ENCODE data around the gene CRTC3. TPM values are rescaled to one million over a fixed set of nuclear protein-coding genes. Genes with fewer than 3 reads are reported as not detected.

The CRTC3 gene
- total RNA-seq, 1 experiment from 2014 or later: 25.9 TPM

- POLR2A ChIA-PET: interaction anchor here (0.7 to 1.2 kb wide), 5 partner anchors 20 to 653 kb away, joined by 3 to 4 read pairs (median 3); no protein-coding TSS in a partner anchor
- Mint-ChIP-seq H3K9me3 (ENCODE audit: unreplicated experiment) (no peaks in the 10 kb centered on the region), H3K36me3 (ENCODE audit: insufficient read depth, unreplicated experiment) (peaks cover 95% of the 10 kb centered on the region), H3K27me3 (ENCODE audit: insufficient read depth, unreplicated experiment) (no peaks in the 10 kb centered on the region), H3K4me1 (ENCODE audit: insufficient read depth, unreplicated experiment) (peaks cover 15% of the 10 kb centered on the region), H3K27ac (ENCODE audit: low read depth, unreplicated experiment) (peak overlapping the region; percentile 6), H3K4me3 (ENCODE audit: unreplicated experiment) (no peak overlapping the region)
- CTCF ChIA-PET: interaction anchor here (1.0 to 2.7 kb wide), 4 partner anchors 9 to 197 kb away, joined by 3 to 19 read pairs (median 6); no protein-coding TSS in a partner anchor
- DNase-seq (ENCODE audit: unreplicated experiment): no peak
- intact Hi-C loops (cut with micrococcal nuclease): no loop called here
- no TSS peak for BruUV-seq (replicated peaks)
- TF ChIP-seq, protein P1, sequence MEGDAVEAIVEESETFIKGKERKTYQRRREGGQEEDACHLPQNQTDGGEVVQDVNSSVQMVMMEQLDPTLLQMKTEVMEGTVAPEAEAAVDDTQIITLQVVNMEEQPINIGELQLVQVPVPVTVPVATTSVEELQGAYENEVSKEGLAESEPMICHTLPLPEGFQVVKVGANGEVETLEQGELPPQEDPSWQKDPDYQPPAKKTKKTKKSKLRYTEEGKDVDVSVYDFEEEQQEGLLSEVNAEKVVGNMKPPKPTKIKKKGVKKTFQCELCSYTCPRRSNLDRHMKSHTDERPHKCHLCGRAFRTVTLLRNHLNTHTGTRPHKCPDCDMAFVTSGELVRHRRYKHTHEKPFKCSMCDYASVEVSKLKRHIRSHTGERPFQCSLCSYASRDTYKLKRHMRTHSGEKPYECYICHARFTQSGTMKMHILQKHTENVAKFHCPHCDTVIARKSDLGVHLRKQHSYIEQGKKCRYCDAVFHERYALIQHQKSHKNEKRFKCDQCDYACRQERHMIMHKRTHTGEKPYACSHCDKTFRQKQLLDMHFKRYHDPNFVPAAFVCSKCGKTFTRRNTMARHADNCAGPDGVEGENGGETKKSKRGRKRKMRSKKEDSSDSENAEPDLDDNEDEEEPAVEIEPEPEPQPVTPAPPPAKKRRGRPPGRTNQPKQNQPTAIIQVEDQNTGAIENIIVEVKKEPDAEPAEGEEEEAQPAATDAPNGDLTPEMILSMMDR (IDR thresholded peaks at IDR 0.05; ENCODE audit: unreplicated experiment): no peak
Measured at GRCh38 chr15:90489944-90490343, 39.8 kb upstream of the CRTC3 start.

DNA sequence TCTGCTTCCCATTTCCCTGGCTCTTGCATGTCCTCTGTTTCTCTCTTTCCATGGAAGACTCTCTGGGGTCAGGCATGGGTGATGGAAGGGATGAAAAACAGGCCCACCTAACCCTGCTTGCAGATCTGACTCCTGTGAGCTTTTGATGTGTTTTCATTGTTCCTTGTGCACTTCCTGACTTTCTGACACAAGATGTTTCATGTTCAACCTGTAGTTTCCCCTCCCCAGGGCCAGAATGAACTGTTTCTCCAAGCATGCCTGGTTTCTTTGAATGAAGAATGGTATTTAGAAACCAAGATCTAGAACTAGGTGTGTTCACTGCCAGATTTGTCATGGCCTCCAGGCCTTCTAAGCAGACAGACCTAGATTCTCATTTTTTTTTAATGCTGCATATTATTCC is 36.1 kb upstream of the CRTC3 start:
- peaks cover 11% of the 10 kb centered on the region for H3K4me1 Mint-ChIP-seq (ENCODE audit: insufficient read depth, unreplicated experiment)
- H3K27ac Mint-ChIP-seq (ENCODE audit: low read depth, unreplicated experiment): peak overlapping the region; percentile 55
- ChIA-PET POLR2A (no interaction called here), CTCF (interaction anchor here (2.0 kb wide), 1 partner anchor 173 kb away, joined by 8 read pairs; no protein-coding TSS in a partner anchor)
- TF ChIP-seq, protein P1 (IDR thresholded peaks at IDR 0.05; ENCODE audit: unreplicated experiment): no peak
- intact Hi-C loops (cut with micrococcal nuclease): no loop called here
- H3K4me3 Mint-ChIP-seq (ENCODE audit: unreplicated experiment): no peak overlapping the region
- BruUV-seq (replicated peaks): no TSS peak
- no peaks in the 10 kb centered on the region for H3K9me3 Mint-ChIP-seq (ENCODE audit: unreplicated experiment)
- no peak for DNase-seq (ENCODE audit: unreplicated experiment)
- H3K36me3 Mint-ChIP-seq (ENCODE audit: insufficient read depth, unreplicated experiment): peaks cover 95% of the 10 kb centered on the region
- H3K27me3 Mint-ChIP-seq (ENCODE audit: insufficient read depth, unreplicated experiment): no peaks in the 10 kb centered on the region

GRCh38 chr15:90495067-90495466 is 34.7 kb upstream of the CRTC3 start:
- H3K4me3 Mint-ChIP-seq (ENCODE audit: unreplicated experiment): no peak overlapping the region
- peaks cover under 1% of the 10 kb centered on the region for H3K4me1 Mint-ChIP-seq (ENCODE audit: insufficient read depth, unreplicated experiment)
- ChIA-PET POLR2A (interaction anchor here (0.7 kb wide), 1 partner anchor 8 kb away, joined by 3 read pairs; no protein-coding TSS in a partner anchor), CTCF (interaction anchor here (0.6 to 2.0 kb wide), 2 partner anchors 175 to 180 kb away, joined by 3 to 8 read pairs; no protein-coding TSS in a partner anchor)
- peaks cover 95% of the 10 kb centered on the region for H3K36me3 Mint-ChIP-seq (ENCODE audit: insufficient read depth, unreplicated experiment)
- intact Hi-C loops (cut with micrococcal nuclease): no loop called here
- no peak overlapping the region for H3K27ac Mint-ChIP-seq (ENCODE audit: low read depth, unreplicated experiment)
- no TSS peak for BruUV-seq (replicated peaks)
- no peak for DNase-seq (ENCODE audit: unreplicated experiment)
- H3K9me3 Mint-ChIP-seq (ENCODE audit: unreplicated experiment): no peaks in the 10 kb centered on the region
- no peaks in the 10 kb centered on the region for H3K27me3 Mint-ChIP-seq (ENCODE audit: insufficient read depth, unreplicated experiment)
- TF ChIP-seq, protein P1 (IDR thresholded peaks at IDR 0.05; ENCODE audit: unreplicated experiment): no peak

DNA sequence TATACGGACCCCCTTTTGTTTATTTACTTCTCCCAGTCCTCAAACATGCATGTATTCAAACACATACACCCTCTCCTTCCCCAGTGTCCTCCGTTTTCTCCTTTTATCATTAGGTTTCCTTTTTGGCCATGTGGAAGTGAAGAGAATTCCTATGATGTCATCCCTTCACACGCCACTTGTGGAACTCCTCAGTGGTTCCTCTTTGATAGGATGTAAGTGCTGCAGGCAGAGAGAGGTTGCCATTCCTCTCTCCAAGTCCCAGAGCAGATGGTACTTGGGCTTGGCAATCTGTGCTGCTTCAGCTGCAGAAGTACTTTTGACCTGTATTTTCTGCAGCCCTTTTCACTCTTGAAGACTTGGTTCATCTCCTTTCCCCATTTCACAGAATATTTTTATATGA is 32.9 kb upstream of the CRTC3 start:
- Mint-ChIP-seq H3K27me3 (ENCODE audit: insufficient read depth, unreplicated experiment) (no peaks in the 10 kb centered on the region), H3K4me3 (ENCODE audit: unreplicated experiment) (no peak overlapping the region), H3K9me3 (ENCODE audit: unreplicated experiment) (no peaks in the 10 kb centered on the region), H3K27ac (ENCODE audit: low read depth, unreplicated experiment) (no peak overlapping the region), H3K36me3 (ENCODE audit: insufficient read depth, unreplicated experiment) (peaks cover 100% of the 10 kb centered on the region), H3K4me1 (ENCODE audit: insufficient read depth, unreplicated experiment) (no peaks in the 10 kb centered on the region)
- no TSS peak for BruUV-seq (replicated peaks)
- DNase-seq (ENCODE audit: unreplicated experiment): no peak
- intact Hi-C loops (cut with micrococcal nuclease): no loop called here
- TF ChIP-seq, protein P1 (IDR thresholded peaks at IDR 0.05; ENCODE audit: unreplicated experiment): no peak
- ChIA-PET CTCF (interaction anchor here (0.8 to 1.7 kb wide), 2 partner anchors 27 to 177 kb away, joined by 4 to 13 read pairs; no protein-coding TSS in a partner anchor), POLR2A (no interaction called here)
